GM12874 (cell line): ENCODE measurements around the gene DCTN3.

Source experiments
- TF ChIP-seq, protein P1 (sequence below): IDR thresholded peaks from 2 replicates; pipeline ENCODE4 v1.5.1; 2011; ENCODE audit warnings: low read depth, mild to moderate bottlenecking, control low read depth, low read length, moderate library complexity; ENCODE audit not compliant: insufficient read depth

The DCTN3 gene

DNA sequence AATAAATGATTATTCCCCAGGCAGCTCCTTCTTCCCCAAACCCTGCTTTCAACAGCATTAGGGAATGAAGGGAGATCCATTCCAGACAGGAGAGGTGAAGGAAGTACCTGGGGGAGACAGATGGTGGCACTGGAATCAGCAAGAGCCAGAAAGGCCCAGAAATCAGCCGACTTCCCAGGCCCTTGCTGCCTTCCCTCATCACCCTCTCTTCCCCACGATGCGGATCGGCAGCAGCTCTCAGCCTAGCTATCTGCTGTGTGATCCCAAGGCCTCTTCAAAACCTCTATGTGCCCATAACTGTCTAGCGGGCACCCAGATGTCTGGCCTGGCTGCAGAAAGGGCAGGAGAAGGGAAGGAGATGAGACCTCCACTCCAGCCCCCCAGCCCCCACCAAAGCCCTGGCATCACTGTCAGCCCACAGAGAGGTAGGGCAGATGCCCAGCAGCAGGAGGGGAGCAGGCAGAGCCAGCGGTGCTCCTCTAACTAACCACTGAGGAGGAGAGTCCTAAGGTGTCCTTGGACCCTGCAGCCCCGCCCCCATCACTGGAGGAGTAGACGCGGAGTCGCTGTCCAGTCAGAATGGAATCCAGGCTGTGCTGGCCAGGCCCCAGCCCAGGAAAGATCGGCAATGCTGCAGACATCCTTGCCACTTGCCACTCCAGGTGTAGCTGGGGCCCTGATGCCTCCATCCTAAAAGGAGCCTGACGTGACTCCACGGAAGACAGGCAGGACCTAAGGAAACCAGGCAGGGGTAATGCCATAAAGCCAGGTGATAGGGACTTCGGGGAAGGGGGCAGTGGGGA is 43.5 kb downstream of the DCTN3 start:
- TF ChIP-seq, protein P1, sequence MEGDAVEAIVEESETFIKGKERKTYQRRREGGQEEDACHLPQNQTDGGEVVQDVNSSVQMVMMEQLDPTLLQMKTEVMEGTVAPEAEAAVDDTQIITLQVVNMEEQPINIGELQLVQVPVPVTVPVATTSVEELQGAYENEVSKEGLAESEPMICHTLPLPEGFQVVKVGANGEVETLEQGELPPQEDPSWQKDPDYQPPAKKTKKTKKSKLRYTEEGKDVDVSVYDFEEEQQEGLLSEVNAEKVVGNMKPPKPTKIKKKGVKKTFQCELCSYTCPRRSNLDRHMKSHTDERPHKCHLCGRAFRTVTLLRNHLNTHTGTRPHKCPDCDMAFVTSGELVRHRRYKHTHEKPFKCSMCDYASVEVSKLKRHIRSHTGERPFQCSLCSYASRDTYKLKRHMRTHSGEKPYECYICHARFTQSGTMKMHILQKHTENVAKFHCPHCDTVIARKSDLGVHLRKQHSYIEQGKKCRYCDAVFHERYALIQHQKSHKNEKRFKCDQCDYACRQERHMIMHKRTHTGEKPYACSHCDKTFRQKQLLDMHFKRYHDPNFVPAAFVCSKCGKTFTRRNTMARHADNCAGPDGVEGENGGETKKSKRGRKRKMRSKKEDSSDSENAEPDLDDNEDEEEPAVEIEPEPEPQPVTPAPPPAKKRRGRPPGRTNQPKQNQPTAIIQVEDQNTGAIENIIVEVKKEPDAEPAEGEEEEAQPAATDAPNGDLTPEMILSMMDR, result no peak

DNA sequence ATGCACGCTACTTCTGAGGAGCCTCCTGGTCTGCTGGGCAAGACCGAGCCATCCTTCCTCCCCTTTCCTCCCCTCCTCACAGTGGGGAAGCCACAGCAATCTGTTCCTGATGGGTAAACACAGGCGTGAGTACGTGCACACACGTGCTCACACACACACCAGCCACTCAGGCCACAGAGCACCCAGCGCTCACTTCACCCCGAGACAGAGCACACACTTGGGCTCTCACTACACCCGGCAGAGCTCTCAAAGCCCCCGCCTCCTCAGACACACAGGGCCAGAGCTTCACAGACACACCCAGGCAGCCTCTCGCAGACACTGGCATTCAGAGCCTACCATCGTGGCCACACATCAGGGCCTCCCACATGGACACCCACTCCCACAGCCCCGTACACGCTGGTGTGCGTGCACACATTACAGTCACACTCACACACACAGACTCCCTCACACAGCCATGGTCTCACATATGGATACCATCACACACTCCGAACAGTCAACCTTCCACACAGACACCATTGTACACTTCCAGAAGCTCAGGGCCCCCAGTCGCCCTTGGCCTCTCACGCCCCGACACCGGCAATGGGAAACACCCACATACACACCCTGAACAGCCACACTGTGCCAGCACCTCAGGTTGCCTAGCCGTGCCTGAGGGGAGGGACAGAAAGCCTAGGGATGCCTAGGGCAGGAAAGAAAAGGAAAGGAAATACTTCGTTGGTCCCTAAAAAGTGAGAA is 44.3 kb downstream of the DCTN3 start:
- TF ChIP-seq, protein P1, result no peak

DNA sequence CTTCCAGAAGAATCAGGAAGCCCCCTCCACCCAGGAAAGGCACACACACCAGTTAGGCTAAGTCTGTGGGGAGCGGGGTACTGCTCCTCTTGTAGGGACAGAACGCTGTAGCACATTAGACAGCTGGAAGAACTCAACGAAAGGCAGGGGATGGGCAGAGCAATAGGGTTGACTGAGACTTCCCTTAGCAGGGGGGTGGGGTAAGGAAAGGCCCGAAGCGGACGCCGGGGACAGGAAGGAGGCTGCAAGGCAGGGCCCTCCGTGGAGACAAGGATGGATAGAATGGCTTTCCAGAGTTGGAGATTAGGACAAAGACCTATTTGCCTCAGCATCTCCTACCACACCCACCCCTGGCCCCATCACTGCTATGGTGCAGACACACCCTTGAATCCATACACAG is 45.1 kb downstream of the DCTN3 start:
- TF ChIP-seq, protein P1, result no peak

DNA sequence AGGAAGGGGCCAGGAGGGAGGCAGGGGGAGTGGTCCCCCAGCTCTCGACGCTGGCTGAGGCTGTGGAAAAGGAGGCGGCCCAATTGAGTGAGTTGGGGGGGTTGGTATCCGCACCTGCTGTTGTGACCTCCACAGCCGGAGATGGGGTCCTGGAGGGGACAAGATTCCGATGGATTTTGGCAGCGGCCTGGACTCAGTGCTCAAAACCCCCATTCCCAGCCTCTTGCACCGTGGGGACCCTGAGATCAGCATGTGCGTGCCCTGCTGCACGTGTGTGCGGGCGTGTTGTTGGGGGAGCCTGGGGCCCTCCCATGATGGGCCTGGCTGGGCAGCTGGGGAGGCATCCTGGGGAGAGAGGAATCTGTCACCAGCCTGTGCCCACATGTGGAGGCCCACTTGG is 45.7 kb downstream of the DCTN3 start:
- TF ChIP-seq, protein P1, result no peak

DNA sequence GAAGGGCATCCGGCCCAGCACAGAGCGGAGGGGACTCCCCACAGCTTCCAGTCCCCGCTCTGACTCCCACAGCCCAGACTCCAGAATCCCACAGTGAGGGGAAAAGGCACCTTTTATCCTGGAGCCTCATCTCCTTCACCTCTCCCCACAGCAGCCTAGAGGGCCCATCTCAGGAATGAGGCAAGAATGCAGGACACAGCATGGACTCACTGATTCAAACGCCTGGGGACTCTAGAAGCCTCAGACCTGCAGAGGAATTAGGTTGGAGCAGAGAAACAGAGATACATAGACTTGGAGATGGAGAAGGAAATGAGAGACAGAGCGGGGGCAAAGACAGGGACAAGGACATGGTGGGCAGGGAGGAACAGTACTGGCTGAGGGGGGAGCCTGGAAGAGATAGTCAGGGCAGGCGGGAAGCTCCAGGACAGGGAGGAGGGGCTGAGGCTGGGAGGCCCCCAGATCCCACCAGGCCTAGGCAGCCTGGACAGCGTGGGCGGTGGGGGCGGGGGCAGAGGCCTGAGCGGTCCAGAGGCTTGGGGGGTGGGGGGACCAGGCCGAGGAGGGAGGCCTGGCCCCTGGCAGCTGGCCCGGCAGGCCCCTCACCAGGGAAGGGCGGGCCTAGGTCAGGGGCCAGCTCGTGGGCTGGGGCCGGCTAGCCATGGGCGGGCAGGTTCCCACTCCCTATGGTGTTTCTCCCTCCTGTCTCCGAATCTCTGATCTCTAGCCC is 46.5 kb downstream of the DCTN3 start:
- TF ChIP-seq, protein P1, result no peak

DNA sequence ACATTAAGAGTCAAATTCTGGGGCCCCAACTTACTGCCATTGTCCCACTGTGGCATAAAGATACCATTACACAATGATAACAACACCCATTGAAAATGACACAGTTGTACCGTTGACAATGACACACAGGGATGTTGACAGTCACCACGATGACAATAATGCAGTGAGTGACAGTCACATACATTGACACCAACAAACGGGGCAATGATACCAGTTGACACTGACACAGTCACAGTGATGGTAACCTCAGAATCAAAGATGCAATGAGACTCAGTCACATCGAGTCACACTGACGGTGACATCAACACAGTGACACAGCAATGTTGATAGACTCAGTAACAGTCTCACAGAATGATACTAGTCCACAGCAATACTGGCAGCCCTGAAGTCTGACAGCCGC is 47.7 kb downstream of the DCTN3 start:
- TF ChIP-seq, protein P1, result no peak

DNA sequence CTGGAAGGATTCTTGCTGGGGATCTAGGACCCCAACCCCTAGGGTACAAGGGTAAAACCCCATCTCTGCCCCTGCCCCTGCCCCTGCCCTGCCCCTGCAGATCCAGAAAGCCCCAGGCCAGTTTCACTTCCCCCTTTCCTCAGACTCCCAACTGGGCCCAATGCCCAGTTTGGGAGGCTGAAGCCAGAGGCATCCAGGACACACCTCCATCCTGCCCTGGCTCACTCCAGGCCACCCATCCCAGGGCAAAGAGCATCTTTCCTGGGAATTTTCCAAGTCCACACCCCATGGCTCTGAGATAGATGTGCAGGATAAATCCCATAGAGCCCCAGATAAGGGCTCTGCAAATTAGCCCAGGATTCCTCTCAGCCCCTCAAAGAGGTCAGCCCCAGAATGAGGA is 48.2 kb downstream of the DCTN3 start:
- TF ChIP-seq, protein P1, result no peak
